H1 (cell line): ENCODE measurements around the gene PRRC2C.

Source experiments
- CTCF ChIP-seq, 3 experiments: IDR thresholded peaks; 1 replicate in 2 of 3; 2 replicates in 1 of 3; pipeline versions ENCODE4 v1.5.1 to v1.6.1; 2011; ENCODE audit warnings: low read length in 3 of 3, mild to moderate bottlenecking in 3 of 3, inconsistent platforms in 2 of 3, low read depth in 1 of 3, moderate library complexity in 1 of 3; ENCODE audit not compliant: insufficient read depth in 1 of 3; ENCODE audit errors: control extremely low read depth in 1 of 3
- EP300 ChIP-seq, 2 experiments: IDR thresholded peaks; 1 replicate in 1 of 2; 2 replicates in 1 of 2; pipeline ENCODE4 v1.6.1; 2011 to 2012; ENCODE audit warnings: low read depth in 2 of 2, low read length in 2 of 2, mild to moderate bottlenecking in 2 of 2, borderline replicate concordance in 1 of 2, inconsistent platforms in 1 of 2, moderate library complexity in 1 of 2
- HDAC6 ChIP-seq: IDR thresholded peaks from one replicate; pipeline ENCODE4 v1.7.1; 2012; ENCODE audit warnings: low read depth, mild to moderate bottlenecking, inconsistent platforms, low read length, moderate library complexity
- POLR2A ChIP-seq, 2 experiments: IDR thresholded peaks; 1 replicate in 1 of 2; 2 replicates in 1 of 2; pipeline ENCODE4 v1.6.1; 2011; ENCODE audit warnings: low read depth in 2 of 2, low read length in 2 of 2, mild to moderate bottlenecking in 2 of 2; ENCODE audit errors: control extremely low read depth in 1 of 2
- POLR2AphosphoS5 ChIP-seq: IDR thresholded peaks from 2 replicates; pipeline ENCODE4 v1.6.1; 2011; ENCODE audit warnings: low read depth, low read length
- RBBP5 ChIP-seq: IDR thresholded peaks from 2 replicates; pipeline ENCODE4 v1.7.1; 2012; ENCODE audit warnings: low read depth, mild to moderate bottlenecking, inconsistent platforms, low read length, moderate library complexity, borderline replicate concordance
- RFX5 ChIP-seq: IDR thresholded peaks from 2 replicates; pipeline ENCODE4 v1.6.1; 2011; ENCODE audit warnings: low read depth, low read length, improper control_type of control experiment, borderline replicate concordance
- RXRA ChIP-seq: IDR thresholded peaks from 2 replicates; pipeline ENCODE4 v1.6.1; 2011; ENCODE audit warnings: low read depth, mild to moderate bottlenecking, low read length, moderate library complexity; ENCODE audit not compliant: insufficient read depth
- SIRT6 ChIP-seq: IDR thresholded peaks from one replicate; pipeline ENCODE4 v1.7.1; 2012; ENCODE audit warnings: low read length, inconsistent platforms
- SP1 ChIP-seq: IDR thresholded peaks from 2 replicates; pipeline ENCODE4 v1.6.1; 2011; ENCODE audit warnings: low read depth, low read length
- TAF1 ChIP-seq: IDR thresholded peaks from 2 replicates; pipeline ENCODE4 v1.6.1; 2011; ENCODE audit warnings: mild to moderate bottlenecking, low read depth, low read length

GRCh38 chr1:171616586-171616985, 131.3 kb downstream of the PRRC2C start:
- TF ChIP-seq TAF1 (no peak), EP300 (IDR thresholded peaks at IDR 0.05; ENCODE audit: borderline replicate concordance in 1 of 2, low read depth in 2 of 2, low read length in 2 of 2) (no peak), CTCF (IDR thresholded peaks at IDR 0.05; ENCODE audit: control extremely low read depth in 1 of 3, insufficient read depth in 1 of 3, low read depth in 1 of 3, low read length in 3 of 3) (no peak), RXRA (no peak), POLR2AphosphoS5 (no peak), RFX5 (no peak), POLR2A (IDR thresholded peaks at IDR 0.05; ENCODE audit: control extremely low read depth in 1 of 2, low read depth in 2 of 2, low read length in 2 of 2) (no peak), RBBP5 (no peak), SIRT6 (no peak), HDAC6 (no peak), SP1 (no peak)
